Activated CD8-positive, alpha-beta memory T cell treated with anti-CD3 and anti-CD28 coated beads, Interleukin-2, amount 50 U/mL, for 4 hours (primary cell): ENCODE data around the gene BIN2.
"Not testable (repeated sequence)": the region's sequence is repeated elsewhere in the genome, so short reads cannot be mapped to it uniquely, and the experiment has no call there.

Experiments
- DNase-seq: peaks from one replicate; pipeline ENCODE4 v3.0.0-alpha.2; 2020

Gene BIN2

DNA sequence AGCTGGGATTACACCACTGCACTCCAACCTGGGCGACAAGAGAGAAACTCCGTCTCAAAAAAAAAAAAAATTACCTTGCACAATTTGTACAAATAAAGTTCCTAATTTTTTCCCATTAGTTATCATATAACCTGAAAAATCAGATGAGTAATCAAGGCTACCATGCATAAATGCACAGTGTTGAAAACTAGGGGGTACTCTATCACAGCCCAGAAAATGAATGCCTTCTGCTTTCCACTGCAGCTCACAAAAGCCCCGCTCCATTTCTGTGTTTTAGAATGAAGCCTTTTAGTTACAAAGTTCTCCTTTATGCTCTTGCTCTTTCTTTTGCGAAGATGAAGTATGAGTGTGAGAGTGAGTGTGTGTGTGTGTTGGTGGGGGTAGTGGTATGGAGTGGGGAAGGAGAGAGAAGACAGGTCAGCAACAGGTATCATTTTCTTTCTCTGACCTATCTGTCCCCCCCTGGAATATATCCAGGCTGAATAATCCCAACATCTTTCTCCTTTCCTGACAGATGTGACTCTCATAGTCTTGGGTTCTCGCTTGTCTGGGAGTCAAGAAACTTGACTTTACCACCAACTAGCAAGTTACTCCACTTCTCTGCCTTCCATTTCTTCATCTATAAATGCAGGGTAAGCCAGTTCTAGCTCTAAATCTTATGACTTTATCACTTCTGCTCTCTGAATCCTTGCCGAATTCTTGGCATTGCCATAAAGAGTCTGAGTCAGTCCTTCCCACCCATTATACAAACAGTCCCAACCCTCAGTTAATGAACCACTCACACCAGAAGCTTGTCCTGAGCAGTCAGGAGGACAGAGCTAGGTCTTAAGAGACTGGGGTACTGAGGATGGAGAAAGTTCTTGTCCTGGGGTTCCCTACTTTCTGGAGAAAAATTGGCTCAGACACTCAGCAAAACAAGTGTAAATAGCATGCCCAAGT is 16.1 kb downstream of the BIN2 start:
- no peak for DNase-seq

DNA sequence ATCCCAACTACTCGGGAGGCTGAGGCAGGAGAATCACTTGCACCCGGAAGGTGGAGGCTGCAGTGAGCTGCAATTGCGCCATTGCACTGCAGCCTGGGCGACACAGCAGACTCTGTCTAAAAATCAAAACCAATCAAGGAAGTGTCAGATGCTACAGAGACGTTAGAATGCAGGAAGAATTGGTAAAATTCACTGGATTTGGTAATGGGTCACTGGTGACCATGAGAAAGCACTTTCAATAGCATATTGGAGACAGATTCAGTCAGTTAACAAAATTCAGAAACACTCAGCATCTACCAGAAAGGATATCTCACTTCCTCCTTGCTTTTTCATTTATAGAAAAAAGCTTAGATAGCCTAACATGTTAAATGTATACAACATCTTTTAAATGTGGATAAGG is 17.5 kb downstream of the BIN2 start:
- DNase-seq = no peak

DNA sequence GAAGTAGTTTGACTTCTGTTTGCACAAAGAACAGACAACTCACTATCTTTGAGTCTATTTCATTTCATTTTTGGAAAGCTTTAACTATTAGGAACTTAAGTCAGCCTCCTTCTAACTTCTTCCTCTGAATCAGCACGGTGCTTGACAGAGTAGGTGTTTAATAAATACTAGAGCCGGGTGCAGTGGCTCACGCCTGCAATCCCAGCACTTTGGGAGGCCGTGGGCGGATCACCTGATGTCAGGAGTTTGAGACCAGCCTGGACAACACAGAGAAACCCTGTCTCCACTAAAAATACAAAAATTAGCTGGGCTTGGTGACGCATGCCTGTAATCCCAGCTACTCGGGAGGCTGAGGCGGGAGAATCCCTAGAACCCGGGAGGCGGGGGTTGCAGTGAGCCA is 23.2 kb downstream of the BIN2 start:
- not testable (repeated sequence) for DNase-seq

DNA sequence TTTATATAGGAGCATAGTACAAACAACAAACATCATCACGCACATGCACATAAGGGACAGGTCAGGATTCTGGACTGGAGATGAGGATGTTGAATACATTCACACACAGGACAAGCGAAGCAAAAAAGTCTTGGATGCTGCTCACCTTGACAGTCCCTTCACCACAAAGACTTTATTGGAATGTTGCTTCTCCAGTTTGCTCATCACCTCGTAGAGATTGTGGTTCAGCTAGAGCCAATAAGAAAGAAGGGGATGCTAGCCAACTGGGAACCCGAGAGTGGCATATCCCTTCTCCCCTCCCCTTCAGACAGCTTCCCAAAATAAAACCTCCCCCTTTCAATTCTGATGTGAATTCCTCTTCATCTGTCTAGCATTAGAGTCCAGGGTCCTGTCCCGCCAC is 28.3 kb downstream of the BIN2 start:
- no peak for DNase-seq

DNA sequence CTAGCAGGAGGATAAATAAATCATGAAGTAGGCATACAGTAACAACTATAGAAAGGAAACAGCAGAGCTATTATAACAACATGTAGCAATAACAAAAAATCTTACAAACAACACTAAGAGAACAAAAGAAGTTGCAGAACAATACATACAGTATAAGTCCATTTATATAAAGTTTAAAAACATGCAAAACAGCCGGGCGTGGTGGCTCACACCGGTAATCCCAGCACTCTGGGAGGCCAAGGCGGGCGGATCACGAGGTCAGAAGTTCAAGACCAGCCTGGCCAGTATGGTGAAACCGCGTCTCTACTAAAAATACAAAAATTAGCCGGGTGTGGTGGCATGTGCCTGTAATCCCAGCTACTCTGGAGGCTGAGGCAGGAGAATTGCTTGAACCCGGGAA is 29.9 kb downstream of the BIN2 start:
- not testable (repeated sequence) for DNase-seq

DNA sequence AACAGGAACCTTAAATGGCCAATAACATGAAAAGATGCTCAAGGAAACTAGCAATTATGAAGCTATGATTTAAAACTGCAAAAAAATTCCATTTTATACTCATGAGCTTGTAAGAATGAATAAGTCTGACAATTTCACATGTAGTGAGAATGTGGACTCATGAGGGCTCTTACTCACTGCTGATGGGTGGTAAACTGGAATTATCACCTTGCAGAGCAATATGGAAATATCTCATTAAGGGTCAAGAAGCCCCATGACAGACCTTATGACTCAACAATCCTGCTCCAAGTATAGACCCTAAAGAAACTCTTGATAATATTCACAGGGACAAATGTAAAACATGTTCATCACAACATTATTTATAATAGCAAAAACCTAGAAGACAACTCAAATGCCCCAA is 30.3 kb downstream of the BIN2 start:
- DNase-seq = no peak

DNA sequence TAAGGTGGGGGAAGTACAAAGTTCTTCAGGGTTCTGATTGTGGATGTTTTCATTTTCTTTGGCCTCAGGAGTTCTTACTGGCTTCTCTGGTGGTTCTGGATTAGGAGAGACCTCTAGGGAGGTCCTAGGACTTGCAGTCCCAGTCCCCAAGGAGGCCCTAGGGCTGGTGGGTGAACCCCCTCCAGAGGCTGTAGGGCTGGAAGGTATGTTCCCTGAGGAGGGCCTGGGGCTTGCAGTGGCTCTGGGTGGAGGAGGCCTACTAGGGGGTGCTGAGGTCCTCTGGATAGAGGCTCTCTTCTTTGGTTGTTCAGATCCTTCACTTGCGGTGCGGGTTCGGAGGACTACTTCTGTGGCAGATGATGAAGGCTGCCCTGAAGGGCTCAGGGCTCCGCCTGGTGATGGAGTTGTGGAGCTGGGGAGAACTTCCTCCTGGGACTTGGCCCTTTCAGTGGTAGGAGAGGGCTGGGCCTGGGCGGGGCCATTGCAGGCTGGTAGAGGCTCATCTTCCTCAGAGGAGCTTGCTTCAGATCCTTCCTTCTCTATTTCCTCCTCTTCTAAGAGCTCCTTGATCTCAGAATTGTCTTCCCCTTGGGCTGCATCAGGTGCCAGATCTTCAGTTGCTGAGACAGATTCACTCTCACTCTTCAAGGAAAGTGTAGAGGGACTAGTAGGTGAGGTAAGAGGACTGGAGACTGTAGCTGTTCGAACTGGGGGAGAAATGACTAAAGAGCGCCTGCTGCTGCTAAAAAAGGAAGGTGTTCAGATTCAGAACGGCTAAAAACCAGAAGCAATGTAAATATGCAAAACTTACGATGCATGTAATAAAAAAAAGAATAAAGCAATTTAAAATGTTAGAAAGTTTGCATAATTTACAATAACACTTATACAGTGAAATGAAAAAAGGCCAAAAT is 32.1 kb downstream of the BIN2 start:
- not testable (repeated sequence) for DNase-seq

DNA sequence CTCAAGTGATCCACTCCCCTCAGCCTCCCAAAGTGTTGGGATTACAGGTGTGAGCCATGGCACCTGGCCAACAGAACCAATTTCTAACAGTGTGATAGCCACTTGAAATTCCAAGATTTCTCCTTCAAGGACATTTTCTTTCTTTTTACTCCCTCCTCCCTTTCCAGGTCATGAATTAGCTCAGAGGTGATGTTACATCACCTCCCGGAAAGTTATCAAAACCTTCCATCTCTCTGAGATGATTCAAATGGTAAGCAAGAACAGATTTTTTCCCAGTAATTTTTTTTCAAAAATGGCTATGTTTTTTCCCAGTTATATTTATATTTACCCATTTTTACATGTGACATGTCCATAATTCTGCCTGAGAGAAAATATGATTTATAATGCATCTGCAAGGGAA is 38.1 kb downstream of the BIN2 start:
- no peak for DNase-seq

DNA sequence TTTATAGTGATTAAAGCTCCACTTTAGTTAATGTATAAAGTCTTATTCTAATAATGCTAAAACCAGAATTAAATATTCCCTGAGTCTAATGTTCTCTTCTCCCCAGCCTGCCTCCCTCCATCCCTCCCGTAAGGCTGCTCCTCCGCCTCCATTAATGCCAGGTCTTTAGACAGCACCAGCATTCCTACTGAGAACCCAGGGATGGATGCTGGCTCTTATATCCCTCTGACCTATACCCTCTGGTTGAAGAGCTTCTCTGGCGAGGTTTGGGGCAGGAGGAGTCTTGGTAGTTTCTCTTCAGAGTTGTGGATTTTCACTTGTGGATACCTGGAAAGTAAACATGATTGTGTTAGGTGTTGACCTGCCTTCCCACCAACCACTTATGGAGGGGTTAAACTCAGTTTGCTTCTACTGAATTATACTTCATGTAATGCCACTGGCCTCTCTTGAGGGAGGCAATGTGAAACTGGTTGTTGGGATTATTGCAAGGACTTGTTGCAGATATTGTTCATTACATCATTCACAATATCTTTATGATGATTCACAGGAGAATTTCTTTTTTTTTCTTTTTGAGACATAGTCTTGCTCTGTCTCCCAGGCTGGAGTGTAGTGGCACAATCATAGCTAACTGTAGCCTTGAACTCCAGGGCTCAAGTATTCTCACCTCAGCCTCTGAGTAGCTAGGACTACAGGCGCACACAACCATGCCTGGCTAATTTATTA is 42.6 kb downstream of the BIN2 start:
- no peak for DNase-seq

DNA sequence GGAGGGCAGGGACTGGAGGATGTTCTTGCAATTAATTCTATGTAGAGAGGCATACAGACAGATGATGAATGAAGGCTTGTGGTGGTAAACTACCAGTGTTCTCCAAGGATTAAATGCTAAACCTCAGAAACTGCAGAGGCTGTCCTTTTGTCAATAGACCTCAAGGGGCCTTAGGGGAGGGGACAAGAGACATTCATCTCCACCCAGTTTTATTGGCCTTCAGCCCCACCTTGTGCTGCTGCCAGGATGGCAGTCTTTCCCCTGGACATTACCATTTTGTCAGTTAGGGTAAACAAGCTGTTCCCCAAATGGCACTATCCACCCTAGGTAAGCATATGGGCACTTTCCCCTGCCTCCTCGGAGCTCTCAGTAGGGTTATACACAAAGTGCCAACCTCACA is 48.9 kb downstream of the BIN2 start:
- no peak for DNase-seq

DNA sequence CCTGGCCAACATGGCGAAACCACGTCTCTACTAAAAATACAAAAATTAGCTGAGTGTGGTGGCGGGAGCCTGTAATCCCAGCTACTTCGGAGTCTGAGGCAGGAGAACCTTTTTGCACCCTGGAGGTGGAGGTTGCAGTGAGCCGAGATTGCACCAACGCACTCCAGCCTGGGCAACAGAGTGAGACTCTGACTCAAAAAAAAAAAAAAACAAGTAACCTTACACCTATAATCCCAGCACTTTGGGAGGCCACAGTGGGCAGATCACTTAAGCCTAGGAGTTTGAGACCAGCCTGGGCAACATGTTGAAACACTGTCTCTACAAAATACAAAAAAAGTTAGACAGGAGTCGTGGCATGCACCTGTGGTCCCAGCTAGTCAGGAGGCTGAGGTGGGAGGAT is 51.2 kb downstream of the BIN2 start:
- DNase-seq = not testable (repeated sequence)

DNA sequence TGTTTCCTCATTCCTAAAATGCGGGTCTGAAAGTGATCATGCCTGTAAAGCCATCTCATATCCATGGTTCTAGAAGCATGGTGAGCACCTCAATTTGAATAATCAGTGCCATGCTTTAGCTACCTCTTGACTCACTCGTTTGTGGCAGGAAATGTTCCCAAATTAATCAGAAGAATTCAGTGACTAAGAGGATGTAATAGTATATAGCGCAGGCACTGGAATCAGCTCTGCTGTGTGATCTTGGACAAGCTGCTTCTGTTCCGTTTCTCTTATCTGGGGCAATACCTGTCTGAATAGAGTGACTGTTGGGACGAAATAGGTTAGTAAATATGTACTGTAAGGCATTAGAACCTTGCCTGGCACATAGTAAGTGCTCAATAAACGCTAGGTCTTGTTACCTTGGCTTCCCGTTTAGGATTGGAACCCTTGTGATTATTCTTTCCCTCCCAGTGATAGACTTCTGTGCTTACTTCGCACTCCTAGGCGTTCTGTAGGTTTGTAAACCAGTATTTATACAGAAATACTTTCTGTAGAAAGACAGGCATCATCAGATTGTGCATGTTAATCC is 52.9 kb downstream of the BIN2 start:
- DNase-seq = no peak

DNA sequence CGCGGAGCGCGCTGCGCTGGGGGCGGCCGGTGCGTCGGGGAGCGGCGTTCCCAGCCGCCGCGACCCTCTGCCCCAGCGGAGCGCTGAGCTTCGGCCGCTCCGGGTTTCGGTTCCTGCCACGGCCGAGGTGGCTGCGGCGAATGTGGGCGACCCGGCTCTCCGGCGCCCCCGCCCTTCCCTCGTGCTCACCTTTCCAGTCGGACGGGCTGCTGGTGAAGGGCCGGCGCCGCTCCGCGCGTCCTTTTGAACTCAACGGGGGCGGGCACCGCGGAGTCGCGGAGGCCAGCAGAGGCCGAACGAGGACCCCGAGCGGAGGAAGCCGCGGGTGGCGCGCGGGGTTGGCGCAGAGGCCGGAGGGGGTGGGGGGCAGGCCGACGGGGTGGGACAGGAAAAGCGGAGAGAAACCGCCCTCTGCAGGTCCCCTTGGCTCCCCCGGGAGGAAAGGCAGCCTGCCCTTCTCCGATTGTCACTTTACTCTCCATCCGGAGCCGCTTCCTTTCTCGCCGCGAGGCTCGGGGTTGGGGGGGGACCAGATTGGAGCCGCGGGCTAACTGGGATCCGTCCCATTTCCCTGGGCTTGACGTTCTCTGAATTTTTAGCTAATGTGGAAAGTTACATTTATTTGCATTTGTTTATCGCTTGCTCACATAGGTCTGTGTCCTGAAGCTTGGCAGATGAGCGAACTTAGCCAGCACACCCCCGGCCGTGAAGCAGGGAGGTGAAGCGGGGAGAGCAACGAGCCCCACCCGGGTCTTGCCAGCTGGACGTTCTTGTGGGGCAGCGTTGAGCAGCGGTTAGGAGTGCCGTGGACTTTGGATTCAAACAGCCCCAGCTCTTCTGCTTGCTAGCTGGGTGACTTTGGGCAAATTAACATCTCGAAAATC is 53.7 kb downstream of the BIN2 start, which contains the start of gene SMAGP:
Gene SMAGP (minus strand): TSS at position 349 of the 884 bp plus-strand sequence. CDS start 1,137 bp downstream, outside the sequence.
- DNase-seq = peak; percentile 52

DNA sequence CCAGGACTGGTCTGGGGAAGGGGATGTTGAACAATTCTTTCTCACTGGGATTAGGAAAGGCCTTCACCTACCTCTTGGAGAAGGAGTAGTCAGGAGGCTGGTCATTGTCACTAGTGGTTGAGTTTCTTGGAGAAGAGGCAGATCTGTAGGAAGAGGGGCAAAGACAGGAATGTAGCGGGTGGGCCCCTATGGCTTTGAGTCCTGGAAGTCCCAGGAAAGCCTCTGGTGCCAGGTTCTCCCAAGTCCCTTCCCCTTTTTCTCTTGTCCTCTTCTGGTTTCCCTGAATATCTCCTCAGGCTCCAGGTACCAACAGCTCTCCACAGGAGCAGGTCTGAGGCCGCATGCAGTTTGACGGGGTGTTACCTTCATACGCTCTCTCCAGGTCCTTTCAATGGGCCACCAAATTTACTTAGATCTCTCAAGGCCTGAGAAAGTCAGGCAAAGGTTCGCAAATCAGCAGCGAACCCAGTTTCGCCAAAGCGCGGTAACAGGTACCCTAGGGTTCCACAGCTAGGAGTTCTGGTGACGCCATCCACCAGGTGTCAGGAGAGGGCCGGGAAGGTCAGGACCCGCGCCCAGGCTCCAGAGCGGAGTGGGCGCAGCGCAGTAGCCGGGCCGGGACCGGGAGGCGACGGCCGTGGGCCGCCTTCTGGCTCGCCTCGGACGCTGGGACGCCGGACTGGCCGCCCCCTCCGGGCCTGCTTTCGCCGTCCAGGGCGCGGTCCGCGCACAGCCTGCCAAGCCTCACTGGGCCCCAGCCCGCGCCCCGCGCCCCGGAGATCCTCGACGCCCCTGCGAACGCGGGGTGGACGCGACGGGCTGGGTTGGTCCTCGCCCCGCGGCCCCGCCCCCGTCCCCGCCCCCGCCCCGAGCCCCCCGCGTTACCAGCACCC is 54.6 kb downstream of the BIN2 start:
- peak; percentile 64 for DNase-seq

DNA sequence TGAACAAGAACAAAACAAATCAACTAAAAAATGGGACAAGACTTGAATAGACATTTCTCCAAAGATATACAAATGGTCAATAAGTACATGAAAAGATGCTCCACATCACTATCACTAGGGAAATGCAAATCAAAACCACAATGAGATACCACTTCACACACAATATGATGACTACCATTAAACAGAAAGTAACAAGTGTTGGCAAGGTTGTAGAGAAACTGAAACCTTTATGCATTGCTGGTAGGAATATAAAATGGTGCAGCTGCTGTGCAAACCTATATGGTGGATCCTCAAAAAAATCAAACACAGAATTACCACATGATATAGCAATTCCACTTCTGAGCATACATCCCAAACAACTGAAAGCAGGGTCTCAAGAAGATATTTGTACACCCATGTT is 59.0 kb downstream of the BIN2 start:
- no peak for DNase-seq

DNA sequence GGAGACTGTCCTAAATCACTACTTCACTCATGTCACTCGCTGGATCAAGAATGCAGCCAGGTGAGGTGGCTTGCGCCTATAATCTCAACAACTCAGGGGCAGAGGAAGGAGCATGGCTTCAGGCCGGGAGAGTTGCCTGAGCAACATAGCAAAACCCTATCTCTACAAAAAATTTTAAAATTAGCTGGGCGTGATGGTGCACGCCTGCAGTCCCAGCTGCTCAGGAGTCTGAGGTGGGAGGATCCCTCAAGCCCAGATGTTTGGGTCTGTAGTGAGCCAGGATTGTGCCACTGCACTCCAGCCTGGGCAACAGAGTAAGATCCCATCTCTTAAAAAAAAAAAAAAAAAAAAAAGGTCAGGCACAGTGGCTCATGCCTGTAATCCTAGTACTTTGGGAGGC is 59.7 kb downstream of the BIN2 start:
- no peak for DNase-seq

DNA sequence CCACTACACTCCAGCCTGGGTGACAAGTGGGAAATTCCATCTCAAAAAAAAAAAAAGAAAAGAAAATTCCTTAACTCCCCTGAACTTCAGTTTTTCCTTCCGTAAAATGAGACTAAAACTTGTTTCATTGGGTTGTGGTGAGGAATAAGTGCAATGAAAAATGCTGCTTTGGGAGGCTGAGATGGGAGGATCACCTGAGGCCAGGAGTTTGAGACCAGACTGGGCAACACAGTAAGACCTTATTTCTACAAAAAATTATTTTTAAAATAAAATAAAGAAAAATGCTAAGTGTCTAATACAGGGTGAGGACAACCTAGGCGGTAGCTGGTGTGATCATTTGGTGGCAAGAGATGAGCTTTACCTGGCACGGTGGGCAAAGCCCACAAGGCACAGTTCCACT is 60.6 kb downstream of the BIN2 start:
- DNase-seq = no peak

DNA sequence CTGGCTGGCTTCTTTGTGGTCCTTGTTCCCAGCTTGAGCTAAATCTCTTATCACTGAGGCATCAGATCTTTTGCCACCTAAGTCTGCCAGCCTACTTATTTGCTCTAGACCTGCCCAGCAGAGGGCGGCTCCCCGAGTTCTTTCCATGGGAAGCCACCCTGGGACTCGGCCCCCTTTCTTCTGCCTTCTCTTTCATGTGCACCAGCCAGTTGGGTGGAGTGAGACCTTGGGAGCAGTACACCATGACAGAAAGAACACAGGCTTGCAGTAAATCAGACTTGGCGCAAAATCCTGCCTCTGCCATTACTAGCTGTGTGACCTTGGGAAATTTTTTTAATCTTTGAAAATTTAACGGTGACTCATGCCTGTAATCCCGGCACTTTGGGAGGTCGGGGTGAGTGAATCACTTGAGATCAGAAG is 61.2 kb downstream of the BIN2 start:
- DNase-seq = no peak

DNA sequence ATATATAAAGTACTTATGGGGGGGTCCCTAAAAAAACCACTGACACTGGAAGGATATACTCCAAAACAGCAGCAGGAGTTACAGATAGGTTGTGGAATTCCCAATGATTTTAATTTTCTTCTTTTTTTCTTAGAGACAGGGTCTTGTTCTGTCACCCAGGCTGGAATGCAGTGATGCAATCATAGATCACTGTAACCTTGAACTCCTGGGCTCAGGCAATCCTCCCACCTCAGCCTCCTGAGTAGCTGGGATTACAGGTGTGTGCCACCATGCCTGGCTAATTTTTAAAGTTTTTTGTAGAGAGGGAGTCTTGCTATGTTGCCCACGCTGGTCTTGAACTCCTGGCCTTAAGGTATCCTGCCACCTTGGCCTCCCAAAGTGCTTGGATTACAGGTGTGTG is 64.4 kb downstream of the BIN2 start:
- not testable (repeated sequence) for DNase-seq

DNA sequence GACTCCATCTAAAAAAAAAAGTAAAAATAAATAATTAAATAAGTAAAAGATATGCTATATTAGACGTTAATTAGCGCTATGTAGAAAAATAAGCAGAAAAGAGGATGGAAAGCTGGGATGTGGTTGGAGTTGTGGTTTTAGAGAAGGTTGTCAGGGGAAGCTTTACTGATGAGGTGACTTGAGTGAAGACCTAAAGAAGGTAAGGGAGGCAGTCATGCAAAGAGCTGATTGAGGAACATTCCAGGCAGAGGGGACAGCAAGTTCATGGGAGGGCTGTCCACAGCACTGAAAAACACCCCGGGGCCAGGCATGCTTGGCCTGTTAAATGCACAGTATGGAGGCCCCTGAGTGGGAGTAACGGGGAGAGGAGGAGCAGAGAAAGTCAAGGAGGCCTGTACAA is 69.4 kb downstream of the BIN2 start:
- DNase-seq = no peak
